Endodermal cell (in vitro differentiated cells): ENCODE data around the gene ALOXE3. TPM values are rescaled to one million over a fixed set of nuclear protein-coding genes. Genes with fewer than 3 reads are reported as not detected.

Experiments
- DNase-seq: peaks from one replicate; pipeline ENCODE4 v3.0.0-alpha.2; 2017
- H3K27ac ChIP-seq: 2 replicates; pipeline ENCODE4 v1.5.1; 2013; ENCODE audit warnings: mild to moderate bottlenecking, low read depth, low read length, moderate library complexity
- H3K27me3 ChIP-seq: 2 replicates; pipeline ENCODE4 v1.6.1; 2013; ENCODE audit warnings: mild to moderate bottlenecking, low read length, moderate library complexity; ENCODE audit not compliant: insufficient read depth, control insufficient read depth, poor library complexity, severe bottlenecking
- H3K36me3 ChIP-seq: 2 replicates; pipeline ENCODE4 v1.7.0; 2013; ENCODE audit warnings: mild to moderate bottlenecking, low read length, moderate library complexity; ENCODE audit not compliant: control insufficient read depth, insufficient read depth
- H3K4me1 ChIP-seq: one replicate; pipeline ENCODE4 v1.7.0; 2013; ENCODE audit warnings: low read length; ENCODE audit not compliant: control insufficient read depth, insufficient read depth
- H3K4me3 ChIP-seq: 2 replicates; pipeline ENCODE4 v1.5.1; 2013; ENCODE audit warnings: mild to moderate bottlenecking, low read length, moderate library complexity
- H3K9ac ChIP-seq: 2 replicates; pipeline ENCODE4 v1.6.1; 2013; ENCODE audit warnings: mild to moderate bottlenecking, low read length, moderate library complexity; ENCODE audit not compliant: poor library complexity, severe bottlenecking; ENCODE audit errors: extremely low read depth
- H3K9me3 ChIP-seq: 2 replicates; pipeline ENCODE4 v1.6.1; 2013; ENCODE audit warnings: mild to moderate bottlenecking, low read length, moderate library complexity; ENCODE audit not compliant: control insufficient read depth
- H3K27ac Mint-ChIP-seq: 2 replicates; pipeline ENCODE4 v1.8.0; 2020; ENCODE audit warnings: mixed read lengths
- H3K27me3 Mint-ChIP-seq: 2 replicates; pipeline ENCODE4 v1.8.0; 2021; ENCODE audit warnings: mild to moderate bottlenecking, mixed read lengths; ENCODE audit not compliant: insufficient read depth
- H3K36me3 Mint-ChIP-seq: 2 replicates; pipeline ENCODE4 v1.8.0; 2020; ENCODE audit warnings: low read depth, mixed read lengths
- H3K4me1 Mint-ChIP-seq: 2 replicates; pipeline ENCODE4 v1.8.0; 2020; ENCODE audit warnings: mixed read lengths
- H3K4me3 Mint-ChIP-seq: 2 replicates; pipeline ENCODE4 v1.8.0; 2020; ENCODE audit warnings: mild to moderate bottlenecking, moderate library complexity, mixed read lengths
- H3K9me3 Mint-ChIP-seq: 2 replicates; pipeline ENCODE4 v1.8.0; 2020; ENCODE audit warnings: mild to moderate bottlenecking, mixed read lengths
- CTCF ChIP-seq: fragments of 200-600 bp; sonication (generic); conservative IDR thresholded peaks from 2 replicates; pipeline ENCODE4 v1.5.0; 2021; ENCODE audit warnings: antibody characterized with exemption, mild to moderate bottlenecking
- WGBS, 2 experiments: methylation state at CpG; one replicate each; pipeline versions ENCODE4 v1.1.5 to v1.1.7; 2013; ENCODE audit warnings: missing lambda C conversion rate in 2 of 2, mixed read lengths in 1 of 2; ENCODE audit not compliant: insufficient coverage in 1 of 2, insufficient read length in 1 of 2; 5-methylcytosine and 5-hydroxymethylcytosine counted together
- total RNA-seq, 2 donors: library from RNA; stranded (reverse); fragmentation: NEBNext Ultra II Directional in 1 of 2; extraction: Animal tissue kit (Norgen Biotek cat#: 25700) in 1 of 2; gene quantifications; 2 replicates in 1 of 2; 3 replicates in 1 of 2; pipeline ENCODE4 v1.2.1, GENCODE V29; 2021

The ALOXE3 gene
- total RNA-seq, 2 donors from 2014 or later: 0.13 to 0.49 TPM

GRCh38 chr17:8051831-8052230, 66.5 kb downstream of the ALOXE3 start:
- no peak for DNase-seq
- WGBS, 2 experiments: 90 to 97% methylated on average over 5 to 7 of the region's 7 CpGs
- H3K9me3 ChIP-seq: no peaks in the 10 kb centered on the region
- Mint-ChIP-seq H3K4me1 (peaks cover 9% of the 10 kb centered on the region), H3K27ac (no peak overlapping the region), H3K9me3 (no peaks in the 10 kb centered on the region), H3K36me3 (no peaks in the 10 kb centered on the region), H3K27me3 (peaks cover 56% of the 10 kb centered on the region), H3K4me3 (no peak overlapping the region)
- H3K4me3 ChIP-seq: no peak overlapping the region
- no peaks in the 10 kb centered on the region for H3K36me3 ChIP-seq
- H3K27ac ChIP-seq: no peak overlapping the region
- H3K4me1 ChIP-seq: peaks cover 2% of the 10 kb centered on the region
- H3K27me3 ChIP-seq: peaks cover 14% of the 10 kb centered on the region
- no peak for TF ChIP-seq CTCF
- no peak overlapping the region for H3K9ac ChIP-seq

DNA sequence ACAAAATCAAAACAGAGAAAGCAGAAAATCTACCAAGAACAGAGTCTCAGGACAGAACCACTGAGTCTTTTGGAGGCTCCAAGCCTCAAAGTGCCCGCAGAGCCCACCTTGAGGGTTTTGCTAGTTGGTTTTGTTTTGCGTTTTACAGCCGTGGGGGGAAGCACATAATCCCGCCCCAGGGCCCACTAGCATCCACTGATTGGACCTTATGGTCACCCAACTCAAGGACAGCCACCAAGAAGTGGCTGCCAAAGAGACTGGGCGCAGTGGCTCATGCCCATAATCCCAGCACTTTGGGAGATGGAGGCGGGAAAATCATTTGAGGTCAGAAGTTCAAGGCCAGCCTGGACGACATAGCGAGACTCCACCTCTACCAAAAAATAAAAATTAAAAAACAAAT, 69.6 kb downstream of the ALOXE3 start:
- H3K27ac Mint-ChIP-seq: no peak overlapping the region
- peaks cover 36% of the 10 kb centered on the region for H3K27me3 ChIP-seq
- H3K27me3 Mint-ChIP-seq: peaks cover 58% of the 10 kb centered on the region
- no peaks in the 10 kb centered on the region for H3K9me3 Mint-ChIP-seq
- 89 to 92% methylated on average over 2 to 8 of the region's 8 CpGs for WGBS, 2 experiments
- H3K36me3 ChIP-seq: no peaks in the 10 kb centered on the region
- H3K4me3 Mint-ChIP-seq: no peak overlapping the region
- no peaks in the 10 kb centered on the region for H3K9me3 ChIP-seq
- no peaks in the 10 kb centered on the region for H3K4me1 Mint-ChIP-seq
- no peak overlapping the region for H3K4me3 ChIP-seq
- TF ChIP-seq CTCF: no peak
- DNase-seq: no peak
- no peak overlapping the region for H3K9ac ChIP-seq
- H3K27ac ChIP-seq: no peak overlapping the region
- no peaks in the 10 kb centered on the region for H3K36me3 Mint-ChIP-seq
- H3K4me1 ChIP-seq: no peaks in the 10 kb centered on the region

GRCh38 chr17:8048236-8048635, 70.1 kb downstream of the ALOXE3 start:
- peaks cover 60% of the 10 kb centered on the region for H3K27me3 Mint-ChIP-seq
- no peaks in the 10 kb centered on the region for H3K9me3 ChIP-seq
- WGBS, 2 experiments: 92 to 93% methylated on average over 11 to 12 of the region's 12 CpGs
- no peaks in the 10 kb centered on the region for H3K36me3 Mint-ChIP-seq
- H3K4me3 ChIP-seq: no peak overlapping the region
- no peaks in the 10 kb centered on the region for H3K4me1 Mint-ChIP-seq
- no peak overlapping the region for H3K27ac ChIP-seq
- peaks cover 36% of the 10 kb centered on the region for H3K27me3 ChIP-seq
- no peaks in the 10 kb centered on the region for H3K4me1 ChIP-seq
- no peak overlapping the region for H3K27ac Mint-ChIP-seq
- TF ChIP-seq CTCF: no peak
- no peak overlapping the region for H3K4me3 Mint-ChIP-seq
- H3K9ac ChIP-seq: no peak overlapping the region
- DNase-seq: no peak
- H3K36me3 ChIP-seq: no peaks in the 10 kb centered on the region
- no peaks in the 10 kb centered on the region for H3K9me3 Mint-ChIP-seq
